Thoracic aorta (tissue), 2 donors: ENCODE data around the gene RC3H2. TPM values are rescaled to one million over a fixed set of nuclear protein-coding genes. Genes with fewer than 3 reads are reported as not detected.
"Not testable (repeated sequence)": the region's sequence is repeated elsewhere in the genome, so short reads cannot be mapped to it uniquely, and the experiment has no call there.

ENCODE experiments used
- ATAC-seq: fragments of 150-250 bp; one replicate; pipeline ENCODE4 v1.8.0; 2017; ENCODE audit warnings: low read depth; ENCODE audit not compliant: insufficient number of reproducible peaks, low FRiP score
- DNase-seq: peaks from one replicate; pipeline ENCODE4 v3.0.0-alpha.2; 2020; ENCODE audit warnings: low spot score
- H3K27ac ChIP-seq, 2 donors: fragments of 200-600 bp; sonication (generic); 1 replicate in 1 of 2; 2 replicates in 1 of 2; pipeline ENCODE4 v1.5.1; 2016; ENCODE audit warnings: mild to moderate bottlenecking in 2 of 2, moderate library complexity in 2 of 2
- H3K27me3 ChIP-seq: fragments of 200-600 bp; sonication (generic); replicated peaks from 2 replicates; pipeline ENCODE4 v1.6.0; 2016; ENCODE audit warnings: mild to moderate bottlenecking; ENCODE audit not compliant: insufficient read depth
- H3K36me3 ChIP-seq: fragments of 200-600 bp; sonication (generic); one replicate; pipeline ENCODE4 v1.5.1; 2016
- H3K4me1 ChIP-seq, 2 donors: fragments of 200-600 bp; sonication (generic); 1 replicate in 1 of 2; 2 replicates in 1 of 2; pipeline versions ENCODE4 v1.5.1 to v1.6.0; 2016; ENCODE audit warnings: low read depth in 2 of 2, mild to moderate bottlenecking in 1 of 2; ENCODE audit not compliant: control insufficient read depth in 1 of 2
- H3K4me3 ChIP-seq: fragments of 200-600 bp; sonication (generic); 2 replicates; pipeline ENCODE4 v1.5.1; 2016; ENCODE audit warnings: mild to moderate bottlenecking
- H3K9me3 ChIP-seq: fragments of 200-600 bp; sonication (generic); 2 replicates; pipeline ENCODE4 v1.5.1; 2016
- total RNA-seq, 2 donors: library from RNA; depleted of rRNA; stranded (reverse); fragments of >200 nt; gene quantifications; one replicate each; pipeline versions ENCODE4 v1.1.0 to v1.2.3, GENCODE V29; 2016
- TF ChIP-seq, protein P1 (sequence below): fragments of 200-600 bp; sonication (generic); IDR thresholded peaks from one replicate; pipeline ENCODE4 v1.5.1; 2019; ENCODE audit warnings: antibody characterized with exemption

Gene RC3H2
- total RNA-seq, 2 donors from 2014 or later = 45.9 to 49.5 TPM

DNA sequence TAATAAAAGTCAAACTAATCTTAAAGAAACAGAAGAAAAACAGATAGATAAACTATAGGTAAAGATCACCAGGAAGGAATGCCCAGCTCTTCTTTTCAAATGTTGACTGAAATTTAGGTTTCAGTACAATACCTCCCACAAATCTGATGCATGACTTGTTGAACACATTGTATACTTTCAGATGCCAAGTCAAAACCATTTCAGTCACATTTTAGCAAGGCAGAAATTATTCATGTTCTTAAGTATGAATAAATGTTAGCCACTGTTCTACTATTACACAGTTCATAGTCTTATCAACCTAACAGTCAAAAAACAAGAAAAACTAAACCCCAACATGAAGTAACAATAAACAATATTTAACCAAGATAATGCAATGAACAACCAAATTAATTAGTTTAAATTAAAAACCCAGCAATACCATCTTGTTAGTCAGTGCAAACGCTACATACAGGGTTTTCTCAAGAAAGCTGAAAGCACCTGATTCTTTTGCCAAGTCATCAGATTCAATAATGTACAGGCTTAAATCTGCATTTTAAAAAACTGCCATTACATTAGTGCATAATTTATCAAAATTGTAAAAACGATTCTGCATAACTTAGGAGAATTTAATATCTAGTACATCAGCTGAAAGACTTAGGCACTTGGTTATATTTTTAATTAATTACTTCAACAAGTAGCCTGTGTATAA, 56.8 kb downstream of the RC3H2 start:
- no peak for ATAC-seq
- H3K27ac ChIP-seq = no peak overlapping the region
- H3K27me3 ChIP-seq = no peaks in the 10 kb centered on the region
- H3K4me3 ChIP-seq = no peak overlapping the region
- no peak for DNase-seq
- H3K4me1 ChIP-seq = no peaks in the 10 kb centered on the region
- H3K9me3 ChIP-seq = no peaks in the 10 kb centered on the region
- TF ChIP-seq, protein P1, sequence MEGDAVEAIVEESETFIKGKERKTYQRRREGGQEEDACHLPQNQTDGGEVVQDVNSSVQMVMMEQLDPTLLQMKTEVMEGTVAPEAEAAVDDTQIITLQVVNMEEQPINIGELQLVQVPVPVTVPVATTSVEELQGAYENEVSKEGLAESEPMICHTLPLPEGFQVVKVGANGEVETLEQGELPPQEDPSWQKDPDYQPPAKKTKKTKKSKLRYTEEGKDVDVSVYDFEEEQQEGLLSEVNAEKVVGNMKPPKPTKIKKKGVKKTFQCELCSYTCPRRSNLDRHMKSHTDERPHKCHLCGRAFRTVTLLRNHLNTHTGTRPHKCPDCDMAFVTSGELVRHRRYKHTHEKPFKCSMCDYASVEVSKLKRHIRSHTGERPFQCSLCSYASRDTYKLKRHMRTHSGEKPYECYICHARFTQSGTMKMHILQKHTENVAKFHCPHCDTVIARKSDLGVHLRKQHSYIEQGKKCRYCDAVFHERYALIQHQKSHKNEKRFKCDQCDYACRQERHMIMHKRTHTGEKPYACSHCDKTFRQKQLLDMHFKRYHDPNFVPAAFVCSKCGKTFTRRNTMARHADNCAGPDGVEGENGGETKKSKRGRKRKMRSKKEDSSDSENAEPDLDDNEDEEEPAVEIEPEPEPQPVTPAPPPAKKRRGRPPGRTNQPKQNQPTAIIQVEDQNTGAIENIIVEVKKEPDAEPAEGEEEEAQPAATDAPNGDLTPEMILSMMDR = no peak
- peaks cover 17% of the 10 kb centered on the region for H3K36me3 ChIP-seq

DNA sequence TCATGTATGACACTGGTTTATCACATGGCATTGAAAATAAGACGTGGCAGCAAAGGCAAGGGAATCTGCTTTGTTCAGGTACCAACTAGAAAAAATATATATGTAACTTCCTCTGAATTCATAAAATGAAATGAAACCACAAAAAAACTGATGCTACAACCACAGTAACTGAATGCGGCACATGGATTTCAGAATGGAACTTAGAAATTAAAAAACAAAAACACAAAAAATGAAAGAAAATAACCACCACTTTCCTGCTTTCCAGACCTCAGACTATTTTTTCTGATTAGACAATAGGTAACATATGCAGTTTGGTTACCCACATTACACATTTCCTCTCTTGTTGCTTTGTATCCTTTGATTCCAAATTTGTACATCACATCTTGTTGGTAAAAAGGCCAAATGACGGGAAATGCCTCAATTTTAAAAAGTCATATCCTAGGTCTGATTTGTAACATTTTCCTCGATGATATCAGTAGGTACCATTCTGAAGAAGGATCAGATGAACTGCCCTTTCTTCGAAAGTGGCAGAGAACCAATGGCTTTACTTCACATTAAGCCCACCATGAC, 58.7 kb downstream of the RC3H2 start:
- ATAC-seq (no peak), DNase-seq (no peak)
- TF ChIP-seq, protein P1 = no peak
- H3K4me3 ChIP-seq = no peak overlapping the region
- peaks cover 16% of the 10 kb centered on the region for H3K36me3 ChIP-seq
- H3K9me3 ChIP-seq = no peaks in the 10 kb centered on the region
- no peaks in the 10 kb centered on the region for H3K4me1 ChIP-seq
- H3K27ac ChIP-seq = no peak overlapping the region
- no peaks in the 10 kb centered on the region for H3K27me3 ChIP-seq

DNA sequence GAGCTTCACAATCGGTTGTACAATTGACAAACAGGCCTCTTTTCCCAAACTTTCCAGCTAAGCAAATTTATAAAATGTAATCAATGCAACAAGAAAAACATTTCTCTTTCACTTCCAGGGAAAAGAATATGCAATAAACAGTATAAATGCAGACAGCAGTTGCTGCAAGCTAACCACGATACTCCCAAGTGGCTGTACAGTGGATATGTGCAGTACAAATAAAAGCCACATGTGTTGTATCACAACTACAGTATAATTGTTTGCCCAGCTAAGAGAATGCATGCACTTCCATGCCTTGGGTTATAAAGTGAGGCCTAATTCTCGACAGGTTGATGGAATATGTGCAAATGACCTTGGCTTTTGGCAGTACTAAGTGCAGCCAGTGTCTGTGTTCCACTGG, 60.0 kb downstream of the RC3H2 start:
- H3K27me3 ChIP-seq = no peaks in the 10 kb centered on the region
- ATAC-seq (no peak), DNase-seq (no peak)
- TF ChIP-seq, protein P1 = no peak
- peaks cover 9% of the 10 kb centered on the region for H3K36me3 ChIP-seq
- H3K4me1 ChIP-seq = no peaks in the 10 kb centered on the region
- no peak overlapping the region for H3K4me3 ChIP-seq
- no peaks in the 10 kb centered on the region for H3K9me3 ChIP-seq
- no peak overlapping the region for H3K27ac ChIP-seq

DNA sequence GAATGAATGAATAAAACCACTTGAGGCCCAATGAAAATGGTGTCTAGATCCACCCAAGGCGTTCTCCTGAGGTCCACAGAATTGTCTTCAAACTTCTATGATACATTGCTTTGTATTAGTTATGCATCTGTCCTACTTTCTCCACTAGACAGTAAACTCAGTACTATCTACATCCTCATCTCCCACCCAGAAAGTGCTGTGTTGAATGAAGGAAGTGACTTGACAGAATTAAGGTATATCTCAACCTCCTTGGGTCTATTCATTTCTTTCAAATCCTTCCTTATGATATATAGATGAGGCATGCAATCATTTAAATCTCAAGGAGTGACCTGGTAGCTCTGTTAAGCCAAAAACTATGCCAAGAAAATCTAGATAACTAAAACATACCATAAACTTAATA, 61.0 kb downstream of the RC3H2 start:
- DNase-seq (no peak), ATAC-seq (no peak)
- Histone ChIP-seq H3K27ac (no peak overlapping the region), H3K9me3 (no peaks in the 10 kb centered on the region), H3K4me1 (no peaks in the 10 kb centered on the region), H3K36me3 (peaks cover 4% of the 10 kb centered on the region), H3K4me3 (no peak overlapping the region), H3K27me3 (no peaks in the 10 kb centered on the region)
- TF ChIP-seq, protein P1 = no peak

DNA sequence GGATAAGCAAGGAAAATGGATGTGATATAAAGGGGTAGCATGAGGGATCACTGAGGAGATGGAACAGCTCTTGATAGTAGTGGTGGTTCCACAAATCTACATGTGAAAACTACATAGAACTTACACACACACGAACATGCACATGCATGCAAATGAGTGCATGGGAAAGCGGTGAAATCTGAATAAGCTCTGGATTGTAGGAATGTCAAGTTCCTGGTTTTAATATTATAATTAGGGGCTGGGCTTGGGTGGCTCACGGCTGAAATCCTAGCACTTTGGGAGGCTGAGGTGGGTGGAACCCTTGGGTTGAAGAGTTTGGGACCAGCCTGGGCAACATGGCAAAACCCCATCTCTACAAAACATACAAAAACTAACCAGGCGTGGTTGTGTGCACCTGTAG, 63.7 kb downstream of the RC3H2 start:
- Histone ChIP-seq H3K27me3 (no peaks in the 10 kb centered on the region), H3K4me1 (no peaks in the 10 kb centered on the region), H3K9me3 (no peaks in the 10 kb centered on the region), H3K27ac (no peak overlapping the region), H3K4me3 (no peak overlapping the region), H3K36me3 (no peaks in the 10 kb centered on the region)
- ATAC-seq = no peak
- no peak for DNase-seq
- TF ChIP-seq, protein P1 = no peak

DNA sequence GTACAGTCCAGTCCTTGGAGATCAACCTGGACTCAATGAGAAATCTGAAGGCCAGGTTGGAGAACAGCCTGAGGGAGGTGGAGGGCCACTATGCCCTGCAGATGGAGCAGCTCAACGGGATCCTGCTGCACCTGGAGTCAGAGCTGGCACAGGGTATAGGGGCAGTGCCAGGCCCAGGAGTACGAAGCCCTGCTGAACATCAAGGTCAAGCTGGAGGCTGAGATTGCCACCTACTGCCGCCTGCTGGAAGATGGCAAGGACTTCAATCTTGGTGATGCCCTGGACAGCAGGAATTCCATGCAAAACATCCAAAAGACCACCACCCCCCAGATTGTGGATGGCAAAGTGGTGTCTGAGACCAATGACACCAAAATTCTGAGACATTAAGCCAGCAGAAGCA, 66.7 kb downstream of the RC3H2 start:
- H3K27ac ChIP-seq, H3K9me3 ChIP-seq, H3K4me1 ChIP-seq, DNase-seq, H3K4me3 ChIP-seq, H3K36me3 ChIP-seq, ATAC-seq, H3K27me3 ChIP-seq: not testable (repeated sequence)
